ENCODE data around the gene TBC1D22A. TPM values are rescaled to one million over a fixed set of nuclear protein-coding genes. Genes with fewer than 3 reads are reported as not detected.

TBC1D22A gene
- total RNA-seq, 2 donors from 2014 or later: 21.5 to 23.1 TPM

DNA sequence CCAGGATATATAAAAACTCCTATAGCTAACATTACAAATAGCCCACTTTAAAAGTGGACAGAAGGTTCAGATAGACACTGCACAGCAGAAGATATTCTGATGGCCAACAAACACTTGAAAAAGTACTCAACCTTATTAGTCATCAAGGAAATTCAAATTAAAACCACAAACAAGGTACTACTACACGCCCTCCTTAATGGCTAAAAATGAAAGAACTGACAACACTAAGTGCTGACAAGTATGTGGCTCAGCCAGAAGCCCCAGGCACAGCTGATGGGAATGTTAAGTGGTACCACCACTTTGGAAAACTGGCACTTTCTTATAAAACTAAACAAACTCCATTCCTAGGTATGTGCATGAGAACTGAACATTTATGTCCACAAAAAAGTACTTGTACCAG is 320.1 kb downstream of the TBC1D22A start:
- WGBS, 2 donors: 100% methylated on average over 1 of the region's 1 CpG
- Histone ChIP-seq H3K36me3 (replicated peaks in 1 of 2; ENCODE audit: insufficient read depth in 1 of 2, low read depth in 2 of 2) (no peaks in the 10 kb centered on the region), H3K4me3 (no peak overlapping the region), H3K9me3 (no peaks in the 10 kb centered on the region), H3K27ac (no peak overlapping the region), H3K4me1 (no peaks in the 10 kb centered on the region), H3K27me3 (no peaks in the 10 kb centered on the region)
- intact Hi-C loops (cut with DNase I): no loop called here
- no peak for TF ChIP-seq POLR2A (IDR thresholded peaks at IDR 0.05)
- TF ChIP-seq, protein P1, sequence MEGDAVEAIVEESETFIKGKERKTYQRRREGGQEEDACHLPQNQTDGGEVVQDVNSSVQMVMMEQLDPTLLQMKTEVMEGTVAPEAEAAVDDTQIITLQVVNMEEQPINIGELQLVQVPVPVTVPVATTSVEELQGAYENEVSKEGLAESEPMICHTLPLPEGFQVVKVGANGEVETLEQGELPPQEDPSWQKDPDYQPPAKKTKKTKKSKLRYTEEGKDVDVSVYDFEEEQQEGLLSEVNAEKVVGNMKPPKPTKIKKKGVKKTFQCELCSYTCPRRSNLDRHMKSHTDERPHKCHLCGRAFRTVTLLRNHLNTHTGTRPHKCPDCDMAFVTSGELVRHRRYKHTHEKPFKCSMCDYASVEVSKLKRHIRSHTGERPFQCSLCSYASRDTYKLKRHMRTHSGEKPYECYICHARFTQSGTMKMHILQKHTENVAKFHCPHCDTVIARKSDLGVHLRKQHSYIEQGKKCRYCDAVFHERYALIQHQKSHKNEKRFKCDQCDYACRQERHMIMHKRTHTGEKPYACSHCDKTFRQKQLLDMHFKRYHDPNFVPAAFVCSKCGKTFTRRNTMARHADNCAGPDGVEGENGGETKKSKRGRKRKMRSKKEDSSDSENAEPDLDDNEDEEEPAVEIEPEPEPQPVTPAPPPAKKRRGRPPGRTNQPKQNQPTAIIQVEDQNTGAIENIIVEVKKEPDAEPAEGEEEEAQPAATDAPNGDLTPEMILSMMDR (IDR thresholded peaks at IDR 0.05): no peak
- DNase-seq (no peak), ATAC-seq (no peak)

DNA sequence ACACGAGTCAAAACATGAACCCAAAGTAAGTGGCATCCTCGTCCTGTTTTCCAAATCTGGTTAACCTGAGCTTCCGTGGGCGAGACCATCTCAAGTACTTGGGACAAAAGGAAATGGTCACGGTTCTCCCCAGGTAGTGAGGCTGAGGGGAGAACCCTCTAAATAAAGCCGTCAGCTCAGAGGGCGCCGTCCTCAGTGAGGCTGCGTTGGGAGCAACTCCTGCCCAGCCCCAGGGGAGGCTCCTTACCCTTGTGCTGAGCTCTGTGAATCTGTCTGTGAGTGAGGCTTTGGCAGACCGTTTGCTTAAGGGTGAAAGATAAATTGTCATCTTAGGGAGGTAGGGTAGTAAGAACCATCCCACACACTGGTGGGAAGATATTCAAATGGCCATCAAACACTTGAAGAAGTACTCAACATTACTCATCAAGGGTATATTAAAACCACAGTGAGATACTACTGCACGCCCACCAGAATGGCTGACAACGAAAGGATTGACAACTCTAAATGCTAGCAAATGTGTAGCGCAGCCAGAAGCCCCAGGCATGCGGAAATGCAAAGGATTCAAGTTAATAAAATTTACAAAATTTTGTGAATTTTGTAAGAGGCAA is 321.0 kb downstream of the TBC1D22A start:
- no peak for ATAC-seq
- 95 to 96% methylated on average over 14 of the region's 14 CpGs for WGBS, 2 donors

DNA sequence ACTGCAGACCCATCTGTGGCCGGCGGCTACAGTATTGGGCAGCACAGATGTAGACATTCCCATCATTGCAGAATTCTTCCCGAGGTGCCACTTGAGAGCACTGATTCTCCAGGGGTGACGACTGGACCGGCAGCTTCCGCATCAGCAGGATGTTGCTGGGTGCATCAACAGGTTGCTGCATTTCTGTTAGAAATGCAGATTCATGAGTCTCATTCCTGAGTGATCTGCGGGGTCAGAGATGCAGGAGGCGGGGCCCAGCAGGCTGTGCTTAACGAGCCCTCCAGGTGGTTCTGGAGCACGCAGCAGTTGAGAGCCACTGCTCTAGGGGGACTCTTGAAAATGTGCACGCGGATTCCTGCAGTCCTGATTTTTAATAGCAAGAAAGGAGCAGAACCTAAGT is 321.8 kb downstream of the TBC1D22A start:
- no peak overlapping the region for H3K27ac ChIP-seq
- no peaks in the 10 kb centered on the region for H3K27me3 ChIP-seq
- intact Hi-C loops (cut with DNase I): no loop called here
- H3K36me3 ChIP-seq (replicated peaks in 1 of 2; ENCODE audit: insufficient read depth in 1 of 2, low read depth in 2 of 2): no peaks in the 10 kb centered on the region
- no peaks in the 10 kb centered on the region for H3K9me3 ChIP-seq
- ATAC-seq: no peak
- TF ChIP-seq POLR2A (IDR thresholded peaks at IDR 0.05): no peak
- TF ChIP-seq, protein P1 (IDR thresholded peaks at IDR 0.05): no peak
- peaks cover 2% of the 10 kb centered on the region for H3K4me1 ChIP-seq
- DNase-seq: no peak
- WGBS, 2 donors: 84 to 92% methylated on average over 12 of the region's 12 CpGs
- H3K4me3 ChIP-seq: no peak overlapping the region

More for the DNA sequence above, 321.0 kb downstream of the TBC1D22A start:
- no peak for DNase-seq
- H3K9me3 ChIP-seq: no peaks in the 10 kb centered on the region
- no peaks in the 10 kb centered on the region for H3K4me1 ChIP-seq
- no peaks in the 10 kb centered on the region for H3K27me3 ChIP-seq
- H3K4me3 ChIP-seq: no peak overlapping the region
- no peak overlapping the region for H3K27ac ChIP-seq
- no peak for TF ChIP-seq POLR2A (IDR thresholded peaks at IDR 0.05)
- H3K36me3 ChIP-seq (replicated peaks in 1 of 2; ENCODE audit: insufficient read depth in 1 of 2, low read depth in 2 of 2): no peaks in the 10 kb centered on the region
- intact Hi-C loops (cut with DNase I): no loop called here

- peak; percentile 81 for ATAC-seq
- Histone ChIP-seq H3K36me3 (replicated peaks in 1 of 2; ENCODE audit: insufficient read depth in 1 of 2, low read depth in 2 of 2) (no peaks in the 10 kb centered on the region), H3K4me1 (peaks cover 27% of the 10 kb centered on the region), H3K4me3 (no peak overlapping the region), H3K27me3 (no peaks in the 10 kb centered on the region), H3K27ac (peak overlapping the region in 3 of 4 donors; percentile 48 to 66 (median 64)), H3K9me3 (no peaks in the 10 kb centered on the region)
- intact Hi-C loops (cut with DNase I): no loop called here
- 60 to 73% methylated on average over 17 of the region's 17 CpGs for WGBS, 2 donors
- TF ChIP-seq, protein P1 (IDR thresholded peaks at IDR 0.05): no peak
- peak; percentile 7 to 55 (median 19) for TF ChIP-seq POLR2A (IDR thresholded peaks at IDR 0.05)
- DNase-seq: peak in 3 of 4 donors; percentile 57 to 71 (median 69)
Observed at GRCh38 chr22:47086596-47087248, 324.3 kb downstream of the TBC1D22A start.

GRCh38 chr22:47088480-47089158 is 326.2 kb downstream of the TBC1D22A start:
- DNase-seq: no peak
- TF ChIP-seq POLR2A (IDR thresholded peaks at IDR 0.05): no peak
- TF ChIP-seq, protein P1 (IDR thresholded peaks at IDR 0.05): no peak

More at GRCh38 chr22:47088480-47089158, 326.2 kb downstream of the TBC1D22A start:
- WGBS, 2 donors: 76 to 91% methylated on average over 11 of the region's 11 CpGs
- intact Hi-C loops (cut with DNase I): no loop called here
- Histone ChIP-seq H3K4me3 (no peak overlapping the region), H3K36me3 (replicated peaks in 1 of 2; ENCODE audit: insufficient read depth in 1 of 2, low read depth in 2 of 2) (no peaks in the 10 kb centered on the region), H3K27ac (peak overlapping the region in 1 of 4 donors; percentile 6), H3K27me3 (no peaks in the 10 kb centered on the region), H3K4me1 (peaks cover 31% of the 10 kb centered on the region), H3K9me3 (no peaks in the 10 kb centered on the region)
- ATAC-seq: no peak
